ENCODE measurements around the gene GAS2L2. TPM values are rescaled to one million over a fixed set of nuclear protein-coding genes. Genes with fewer than 3 reads are reported as not detected.

Gene GAS2L2
- total RNA-seq, 1 experiment from 2014 or later: not detected

DNA sequence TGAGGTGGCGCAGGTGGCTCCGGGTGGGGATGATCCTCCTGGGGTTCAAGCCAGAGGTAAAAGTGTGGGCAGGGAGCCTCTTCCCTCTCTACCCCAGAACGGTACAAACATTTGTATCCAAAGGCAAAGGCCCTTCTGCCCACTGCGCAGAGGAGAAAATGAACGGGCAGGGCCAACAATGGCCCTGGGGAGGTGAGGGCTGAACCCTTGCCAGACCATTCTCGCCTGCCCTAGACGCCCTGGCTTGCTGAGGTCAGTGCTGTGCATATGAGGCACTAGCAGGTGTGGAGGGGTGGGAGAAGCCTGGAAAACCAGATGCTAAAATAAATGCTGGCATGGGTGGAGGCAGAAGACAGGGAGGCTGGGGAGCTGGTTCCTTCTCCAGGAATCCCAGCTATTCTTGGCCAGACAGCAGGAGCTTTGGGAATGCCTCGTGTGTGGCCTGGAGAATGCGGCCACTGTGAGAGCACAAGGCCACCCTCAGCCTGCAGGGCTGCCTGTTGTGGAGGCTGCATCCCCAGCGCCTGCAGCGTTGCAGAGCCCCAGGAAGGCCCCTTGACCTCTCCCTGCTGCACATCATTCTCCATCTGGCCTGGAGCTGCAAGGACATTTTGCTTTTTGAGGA, 12.2 kb upstream of the GAS2L2 start:
- BruUV-seq (replicated peaks): no TSS peak
- Histone ChIP-seq H3K27ac (ENCODE audit: low read length) (no peak overlapping the region), H3K4me1 (ENCODE audit: control insufficient read depth, insufficient read depth, low read length) (peaks cover 4% of the 10 kb centered on the region; the same call in 1 of the 2 replicates), H3K27me3 (ENCODE audit: control insufficient read depth, insufficient read depth, low read length) (peaks cover 3% of the 10 kb centered on the region; the same call in 1 of the 2 replicates), H3K36me3 (ENCODE audit: control insufficient read depth, insufficient read depth, low read length) (no peaks in the 10 kb centered on the region), H3K9me3 (ENCODE audit: control insufficient read depth, insufficient read depth, low read depth, low read length) (no peaks in the 10 kb centered on the region), H3K4me3 (ENCODE audit: low read depth in 2 of 2, low read length in 2 of 2) (no peak overlapping the region)
- ChIA-PET CTCF (interaction anchor here (1.1 to 3.2 kb wide), 5 partner anchors 17 to 43 kb away, joined by 3 to 35 read pairs (median 7); partner anchors contain the start of gene TAF15), POLR2A (no interaction called here)
- intact Hi-C loops (cut with micrococcal nuclease; ENCODE audit: unreplicated experiment): no loop called here
- DNase-seq (ENCODE audit: low read depth, low spot score) (no peak), ATAC-seq (no peak)
- in situ Hi-C loops (cut with HindIII; ENCODE audit: low pct_unique_long_range_greater_than_20kb, low sequenced_read_pairs): no loop called here
- TF ChIP-seq, protein P1, sequence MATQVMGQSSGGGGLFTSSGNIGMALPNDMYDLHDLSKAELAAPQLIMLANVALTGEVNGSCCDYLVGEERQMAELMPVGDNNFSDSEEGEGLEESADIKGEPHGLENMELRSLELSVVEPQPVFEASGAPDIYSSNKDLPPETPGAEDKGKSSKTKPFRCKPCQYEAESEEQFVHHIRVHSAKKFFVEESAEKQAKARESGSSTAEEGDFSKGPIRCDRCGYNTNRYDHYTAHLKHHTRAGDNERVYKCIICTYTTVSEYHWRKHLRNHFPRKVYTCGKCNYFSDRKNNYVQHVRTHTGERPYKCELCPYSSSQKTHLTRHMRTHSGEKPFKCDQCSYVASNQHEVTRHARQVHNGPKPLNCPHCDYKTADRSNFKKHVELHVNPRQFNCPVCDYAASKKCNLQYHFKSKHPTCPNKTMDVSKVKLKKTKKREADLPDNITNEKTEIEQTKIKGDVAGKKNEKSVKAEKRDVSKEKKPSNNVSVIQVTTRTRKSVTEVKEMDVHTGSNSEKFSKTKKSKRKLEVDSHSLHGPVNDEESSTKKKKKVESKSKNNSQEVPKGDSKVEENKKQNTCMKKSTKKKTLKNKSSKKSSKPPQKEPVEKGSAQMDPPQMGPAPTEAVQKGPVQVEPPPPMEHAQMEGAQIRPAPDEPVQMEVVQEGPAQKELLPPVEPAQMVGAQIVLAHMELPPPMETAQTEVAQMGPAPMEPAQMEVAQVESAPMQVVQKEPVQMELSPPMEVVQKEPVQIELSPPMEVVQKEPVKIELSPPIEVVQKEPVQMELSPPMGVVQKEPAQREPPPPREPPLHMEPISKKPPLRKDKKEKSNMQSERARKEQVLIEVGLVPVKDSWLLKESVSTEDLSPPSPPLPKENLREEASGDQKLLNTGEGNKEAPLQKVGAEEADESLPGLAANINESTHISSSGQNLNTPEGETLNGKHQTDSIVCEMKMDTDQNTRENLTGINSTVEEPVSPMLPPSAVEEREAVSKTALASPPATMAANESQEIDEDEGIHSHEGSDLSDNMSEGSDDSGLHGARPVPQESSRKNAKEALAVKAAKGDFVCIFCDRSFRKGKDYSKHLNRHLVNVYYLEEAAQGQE (IDR thresholded peaks at IDR 0.05; ENCODE audit: insufficient read depth in 1 of 2, low read depth in 2 of 2, low read length in 1 of 2): no peak
- TF ChIP-seq TCF7L2 (IDR thresholded peaks at IDR 0.05; ENCODE audit: low read depth, low read length) (no peak), POLR2AphosphoS5 (IDR thresholded peaks at IDR 0.05; ENCODE audit: low read depth, low read length) (no peak), SIN3A (IDR thresholded peaks at IDR 0.05; ENCODE audit: borderline replicate concordance, insufficient read depth, low read depth, low read length) (no peak)
- TF ChIP-seq, protein P2, sequence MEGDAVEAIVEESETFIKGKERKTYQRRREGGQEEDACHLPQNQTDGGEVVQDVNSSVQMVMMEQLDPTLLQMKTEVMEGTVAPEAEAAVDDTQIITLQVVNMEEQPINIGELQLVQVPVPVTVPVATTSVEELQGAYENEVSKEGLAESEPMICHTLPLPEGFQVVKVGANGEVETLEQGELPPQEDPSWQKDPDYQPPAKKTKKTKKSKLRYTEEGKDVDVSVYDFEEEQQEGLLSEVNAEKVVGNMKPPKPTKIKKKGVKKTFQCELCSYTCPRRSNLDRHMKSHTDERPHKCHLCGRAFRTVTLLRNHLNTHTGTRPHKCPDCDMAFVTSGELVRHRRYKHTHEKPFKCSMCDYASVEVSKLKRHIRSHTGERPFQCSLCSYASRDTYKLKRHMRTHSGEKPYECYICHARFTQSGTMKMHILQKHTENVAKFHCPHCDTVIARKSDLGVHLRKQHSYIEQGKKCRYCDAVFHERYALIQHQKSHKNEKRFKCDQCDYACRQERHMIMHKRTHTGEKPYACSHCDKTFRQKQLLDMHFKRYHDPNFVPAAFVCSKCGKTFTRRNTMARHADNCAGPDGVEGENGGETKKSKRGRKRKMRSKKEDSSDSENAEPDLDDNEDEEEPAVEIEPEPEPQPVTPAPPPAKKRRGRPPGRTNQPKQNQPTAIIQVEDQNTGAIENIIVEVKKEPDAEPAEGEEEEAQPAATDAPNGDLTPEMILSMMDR (IDR thresholded peaks at IDR 0.05): no peak

DNA sequence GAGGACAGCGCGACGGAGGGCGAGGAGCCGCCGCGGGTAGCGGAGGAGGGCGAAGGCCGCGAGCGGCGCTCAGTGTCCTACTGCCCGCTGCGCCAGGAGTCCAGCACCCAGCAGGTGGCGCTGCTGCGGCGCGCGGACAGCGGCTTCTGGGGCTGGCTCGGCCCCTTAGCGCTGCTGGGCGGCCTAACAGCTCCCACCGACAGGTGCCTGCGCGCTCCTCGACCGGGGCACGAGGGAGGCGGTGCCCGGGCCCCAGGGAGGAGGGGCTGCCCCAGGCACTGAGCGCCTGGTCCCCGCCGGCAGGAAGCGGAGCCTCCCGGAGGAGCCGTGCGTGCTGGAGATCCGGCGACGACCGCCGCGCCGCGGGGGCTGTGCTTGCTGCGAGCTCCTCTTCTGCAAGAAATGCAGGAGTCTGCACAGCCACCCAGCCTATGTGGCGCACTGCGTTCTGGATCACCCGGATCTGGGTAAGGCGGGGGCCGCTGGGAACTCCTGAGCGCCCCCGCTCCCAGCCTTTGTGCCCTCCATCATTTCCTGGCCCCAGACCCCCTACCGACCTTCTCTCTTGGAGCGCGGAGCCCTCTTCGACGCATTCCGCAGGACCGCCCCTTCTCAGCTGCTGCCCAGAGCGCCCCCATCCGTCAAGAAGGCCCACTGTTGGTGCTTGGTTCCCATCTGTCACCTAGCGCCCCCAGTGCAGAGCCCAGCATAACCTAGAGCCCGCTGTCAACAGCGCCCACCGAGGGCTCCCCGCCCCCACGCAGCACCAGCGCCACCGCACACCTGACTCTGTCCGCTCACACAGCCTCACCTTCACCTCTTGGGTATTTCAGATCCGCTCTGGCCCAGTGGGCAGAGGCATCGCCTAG, 11.3 kb upstream of the GAS2L2 start:
- no peak overlapping the region for H3K27ac ChIP-seq (ENCODE audit: low read length)
- peak overlapping the region; percentile 46 to 64 for H3K4me3 ChIP-seq (ENCODE audit: low read depth in 2 of 2, low read length in 2 of 2)
- ATAC-seq (peak; percentile 98), DNase-seq (ENCODE audit: low read depth, low spot score) (peak; percentile 43)
- H3K9me3 ChIP-seq (ENCODE audit: control insufficient read depth, insufficient read depth, low read depth, low read length): no peaks in the 10 kb centered on the region
- ChIA-PET CTCF (interaction anchor here (0.6 to 3.2 kb wide), 14 partner anchors 10 to 244 kb away, joined by 3 to 37 read pairs (median 5); partner anchors contain the start of gene TAF15), POLR2A (interaction anchor here (0.5 to 0.8 kb wide), 3 partner anchors 44 to 157 kb away, joined by 3 to 4 read pairs (median 3); partner anchors contain the start of gene TAF15)
- H3K27me3 ChIP-seq (ENCODE audit: control insufficient read depth, insufficient read depth, low read length): peaks cover 3% of the 10 kb centered on the region; the same call in 1 of the 2 replicates
- intact Hi-C loops (cut with micrococcal nuclease; ENCODE audit: unreplicated experiment): no loop called here
- no TSS peak for BruUV-seq (replicated peaks)
- TF ChIP-seq POLR2AphosphoS5 (IDR thresholded peaks at IDR 0.05; ENCODE audit: low read depth, low read length) (no peak; the same call in 1 of the 2 replicates), TCF7L2 (IDR thresholded peaks at IDR 0.05; ENCODE audit: low read depth, low read length) (no peak), SIN3A (IDR thresholded peaks at IDR 0.05; ENCODE audit: borderline replicate concordance, insufficient read depth, low read depth, low read length) (peak; percentile 37; the same call in 1 of the 2 replicates)
- TF ChIP-seq, protein P2 (IDR thresholded peaks at IDR 0.05): peak; percentile 97
- TF ChIP-seq, protein P1 (IDR thresholded peaks at IDR 0.05; ENCODE audit: insufficient read depth in 1 of 2, low read depth in 2 of 2, low read length in 1 of 2): peak in 1 of 2 experiments; percentile 73; a peak in 1 of 4 replicates
- in situ Hi-C loops (cut with HindIII; ENCODE audit: low pct_unique_long_range_greater_than_20kb, low sequenced_read_pairs): no loop called here
- H3K4me1 ChIP-seq (ENCODE audit: control insufficient read depth, insufficient read depth, low read length): peaks cover 4% of the 10 kb centered on the region; the same call in 1 of the 2 replicates
- H3K36me3 ChIP-seq (ENCODE audit: control insufficient read depth, insufficient read depth, low read length): no peaks in the 10 kb centered on the region

Measured in Panc1 (cell line).